H9 (cell line): ENCODE data around the gene PAIP2. TPM values are rescaled to one million over a fixed set of nuclear protein-coding genes. Genes with fewer than 3 reads are reported as not detected.
A peak's percentile ranks its signal among the peaks of the same experiment; 100 is the strongest.

Experiments used
- DNase-seq: peaks from one replicate; pipeline ENCODE4 v3.0.0-alpha.2; 2017
- H2AFZ ChIP-seq: one replicate; pipeline ENCODE4 v1.6.1; 2013; ENCODE audit warnings: mild to moderate bottlenecking, low read length, control low read depth, moderate library complexity
- H2AK5ac ChIP-seq: 2 replicates; pipeline ENCODE4 v1.6.1; 2013; ENCODE audit warnings: low read length, control low read depth, mixed read lengths; ENCODE audit not compliant: insufficient read length
- H2BK120ac ChIP-seq: one replicate; pipeline ENCODE4 v1.6.1; 2013; ENCODE audit warnings: low read depth, mild to moderate bottlenecking, low read length, control low read depth, inconsistent platforms; ENCODE audit not compliant: poor library complexity, severe bottlenecking
- H2BK12ac ChIP-seq: 2 replicates; pipeline ENCODE4 v1.6.1; 2013; ENCODE audit warnings: low read length, control low read depth, mixed read lengths, low read depth; ENCODE audit not compliant: insufficient read length
- H2BK15ac ChIP-seq: 2 replicates; pipeline ENCODE4 v1.6.1; 2013; ENCODE audit warnings: low read depth, low read length, control low read depth
- H2BK20ac ChIP-seq: one replicate; pipeline ENCODE4 v1.6.1; 2013; ENCODE audit warnings: low read depth, mild to moderate bottlenecking, low read length, control low read depth, inconsistent platforms; ENCODE audit not compliant: poor library complexity, severe bottlenecking
- H2BK5ac ChIP-seq: 2 replicates; pipeline ENCODE4 v1.6.1; 2013; ENCODE audit warnings: low read length, control low read depth, mixed read lengths; ENCODE audit not compliant: insufficient read length
- H3K14ac ChIP-seq: 2 replicates; pipeline ENCODE4 v1.6.1; 2013; ENCODE audit warnings: low read length, control low read depth; ENCODE audit not compliant: insufficient read depth
- H3K18ac ChIP-seq: 2 replicates; pipeline ENCODE4 v1.6.1; 2013; ENCODE audit warnings: low read depth, mild to moderate bottlenecking, mixed read lengths, low read length, control low read depth; ENCODE audit not compliant: insufficient read length
- H3K23ac ChIP-seq: 2 replicates; pipeline ENCODE4 v1.6.1; 2013; ENCODE audit warnings: low read length, control low read depth, mixed read lengths, low read depth; ENCODE audit not compliant: insufficient read length
- H3K23me2 ChIP-seq: 2 replicates; pipeline ENCODE4 v1.6.1; 2013; ENCODE audit warnings: low read depth, mild to moderate bottlenecking, mixed read lengths, low read length, control low read depth; ENCODE audit not compliant: insufficient read length, poor library complexity, severe bottlenecking
- H3K27ac ChIP-seq: 2 replicates; pipeline ENCODE4 v1.5.1; 2013; ENCODE audit warnings: low read length, control low read depth, mixed read lengths, low read depth; ENCODE audit not compliant: insufficient read length
- H3K27me3 ChIP-seq: 2 replicates; pipeline ENCODE4 v1.6.1; 2013; ENCODE audit warnings: low read length, control low read depth, inconsistent platforms; ENCODE audit not compliant: insufficient read depth
- H3K4ac ChIP-seq: 2 replicates; pipeline ENCODE4 v1.6.1; 2013; ENCODE audit warnings: low read depth, mild to moderate bottlenecking, control low read depth, inconsistent platforms, low read length, moderate library complexity
- H3K4me1 ChIP-seq: 2 replicates; pipeline ENCODE4 v1.6.1; 2013; ENCODE audit warnings: low read length, control low read depth, inconsistent platforms; ENCODE audit not compliant: insufficient read depth
- H3K4me2 ChIP-seq: 2 replicates; pipeline ENCODE4 v1.6.1; 2013; ENCODE audit warnings: low read length, control low read depth, mixed read lengths; ENCODE audit not compliant: insufficient read length, insufficient read depth
- H3K56ac ChIP-seq: 2 replicates; pipeline ENCODE4 v1.6.1; 2013; ENCODE audit warnings: low read depth, mild to moderate bottlenecking, mixed read lengths, low read length, control low read depth; ENCODE audit not compliant: insufficient read length
- H3K79me1 ChIP-seq: 2 replicates; pipeline ENCODE4 v1.6.1; 2013; ENCODE audit warnings: low read depth, mild to moderate bottlenecking, moderate library complexity, low read length, control low read depth, inconsistent platforms; ENCODE audit not compliant: insufficient read depth, poor library complexity, severe bottlenecking
- H3K79me2 ChIP-seq: 2 replicates; pipeline ENCODE4 v1.6.1; 2013; ENCODE audit warnings: low read length, control low read depth, inconsistent platforms; ENCODE audit not compliant: insufficient read depth
- H3K9ac ChIP-seq: 2 replicates; pipeline ENCODE4 v1.6.1; 2013; ENCODE audit warnings: low read length, control low read depth, mixed read lengths; ENCODE audit not compliant: insufficient read length; ENCODE audit errors: extremely low read depth
- H3K9me3 ChIP-seq: one replicate; pipeline ENCODE4 v1.6.1; 2013; ENCODE audit warnings: low read depth, low read length, inconsistent platforms; ENCODE audit not compliant: control insufficient read depth
- H3T11ph ChIP-seq: one replicate; pipeline ENCODE4 v1.6.1; 2013; ENCODE audit warnings: mild to moderate bottlenecking, low read length, control low read depth, inconsistent platforms
- H4K20me1 ChIP-seq: one replicate; pipeline ENCODE4 v1.6.1; 2013; ENCODE audit not compliant: control insufficient read depth, insufficient read length, insufficient read depth
- H4K5ac ChIP-seq: 2 replicates; pipeline ENCODE4 v1.6.1; 2013; ENCODE audit warnings: low read depth, mild to moderate bottlenecking, mixed read lengths, low read length, control low read depth; ENCODE audit not compliant: insufficient read length
- H4K8ac ChIP-seq: replicated peaks from 2 replicates; pipeline ENCODE4 v1.6.1; 2013; ENCODE audit warnings: low read length, control low read depth, mixed read lengths, low read depth; ENCODE audit not compliant: insufficient read length
- H4K91ac ChIP-seq: 2 replicates; pipeline ENCODE4 v1.6.1; 2013; ENCODE audit warnings: low read depth, mild to moderate bottlenecking, moderate library complexity, mixed read lengths, low read length, control low read depth; ENCODE audit not compliant: insufficient read length
- H3K27ac Mint-ChIP-seq, 3 experiments: 2 replicates in 2 of 3; 3 replicates in 1 of 3; pipeline ENCODE4 v1.8.0; 2020 to 2021; ENCODE audit warnings: mixed read lengths in 3 of 3, mild to moderate bottlenecking in 1 of 3, moderate library complexity in 1 of 3
- H3K27me3 Mint-ChIP-seq: 2 replicates; pipeline ENCODE4 v1.8.0; 2021; ENCODE audit warnings: low read depth, mild to moderate bottlenecking, moderate library complexity, mixed read lengths
- H3K36me3 Mint-ChIP-seq, 3 experiments: 2 replicates in 2 of 3; 3 replicates in 1 of 3; pipeline ENCODE4 v1.8.0; 2020 to 2021; ENCODE audit warnings: low read depth in 3 of 3, mixed read lengths in 3 of 3; ENCODE audit not compliant: insufficient read depth in 1 of 3
- H3K4me1 Mint-ChIP-seq, 2 experiments: 2 replicates each; pipeline ENCODE4 v1.8.0; 2020; ENCODE audit warnings: mixed read lengths in 2 of 2
- H3K4me3 Mint-ChIP-seq, 2 experiments: 2 replicates in 1 of 2; 3 replicates in 1 of 2; pipeline ENCODE4 v1.8.0; 2020 to 2021; ENCODE audit warnings: mild to moderate bottlenecking in 2 of 2, mixed read lengths in 2 of 2, moderate library complexity in 1 of 2
- H3K9me3 Mint-ChIP-seq, 2 experiments: 2 replicates in 1 of 2; 3 replicates in 1 of 2; pipeline ENCODE4 v1.8.0; 2020; ENCODE audit warnings: mild to moderate bottlenecking in 2 of 2, mixed read lengths in 2 of 2, moderate library complexity in 1 of 2
- WGBS: extraction: QIAGEN DNeasy Blood & Tissue Kit; methylation state at CpG from one replicate; pipeline ENCODE4 v1.1.7; 2013; ENCODE audit warnings: missing lambda C conversion rate, low lambda C conversion rate, mixed read lengths; ENCODE audit not compliant: insufficient read length; ENCODE audit errors: extremely low coverage; 5-methylcytosine and 5-hydroxymethylcytosine counted together
- total RNA-seq: library from RNA; stranded (reverse); gene quantifications from 2 replicates; pipeline ENCODE4 v1.2.1, GENCODE V29; 2021
- TF ChIP-seq, protein P1 (sequence below): fragments of 200-600 bp; sonication (generic); conservative IDR thresholded peaks from 3 replicates; pipeline ENCODE4 v1.8.0; 2021; ENCODE audit warnings: antibody characterized with exemption, mild to moderate bottlenecking

Gene PAIP2
- total RNA-seq, 1 experiment from 2014 or later = 121 TPM

DNA sequence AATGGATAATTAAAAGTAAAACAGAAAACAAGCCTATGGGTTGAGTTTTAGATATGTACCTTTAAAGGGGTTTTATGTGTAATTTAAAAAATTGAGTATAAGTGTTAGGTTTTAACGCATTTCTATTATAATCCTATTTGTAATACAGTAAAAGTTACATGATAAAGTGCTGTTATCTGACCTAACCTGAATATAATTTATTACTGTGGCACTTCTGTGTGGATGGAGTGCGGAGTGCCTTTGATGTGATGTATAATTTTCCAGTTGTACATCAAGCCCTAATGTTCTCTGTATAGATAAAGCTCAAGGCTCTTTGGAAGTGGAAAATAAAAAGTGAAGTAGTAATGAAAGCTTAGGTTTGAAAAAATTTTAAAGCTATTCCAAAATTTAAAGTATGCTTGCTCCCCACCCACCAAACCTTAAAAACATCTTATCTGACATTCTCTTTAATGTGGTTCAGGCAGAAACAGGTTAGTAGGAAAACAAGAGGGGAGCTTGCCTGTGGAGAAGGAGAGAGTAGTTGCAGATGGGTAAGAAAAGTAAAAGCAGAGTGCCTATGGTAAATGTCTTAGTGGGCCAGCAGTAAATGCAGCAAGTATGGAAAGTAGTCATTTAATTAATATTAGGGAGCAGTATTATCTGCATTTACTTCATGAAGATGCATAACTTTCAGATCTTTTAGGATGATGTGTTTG lies 44.1 kb upstream of the PAIP2 start:
- Mint-ChIP-seq H3K36me3 (peaks cover 21 to 35% (median 31%) of the 10 kb centered on the region in 3 experiments), H3K9me3 (peaks cover 3% of the 10 kb centered on the region in 2 experiments; a peak in 1 of 5 replicates), H3K4me1 (peaks cover 49 to 63% of the 10 kb centered on the region in 2 experiments), H3K4me3 (peak overlapping the region in 1 of 2 experiments; percentile 30; a peak in 1 of 5 replicates), H3K27ac (peak overlapping the region in 1 of 3 experiments; percentile 28; a peak in 2 of 7 replicates), H3K27me3 (no peaks in the 10 kb centered on the region)
- no CpG with 5 or more reads among the region's 2 CpGs for WGBS
- no peak overlapping the region for H2BK5ac ChIP-seq
- H3T11ph ChIP-seq = no peak overlapping the region
- no peak overlapping the region for H2AFZ ChIP-seq
- H3K79me2 ChIP-seq = peaks cover 81% of the 10 kb centered on the region
- peak overlapping the region; percentile 28 for H3K9ac ChIP-seq
- no peaks in the 10 kb centered on the region for H3K23me2 ChIP-seq
- no peaks in the 10 kb centered on the region for H3K27me3 ChIP-seq
- H3K18ac ChIP-seq = no peak overlapping the region
- no peak overlapping the region for H2BK20ac ChIP-seq
- TF ChIP-seq, protein P1, sequence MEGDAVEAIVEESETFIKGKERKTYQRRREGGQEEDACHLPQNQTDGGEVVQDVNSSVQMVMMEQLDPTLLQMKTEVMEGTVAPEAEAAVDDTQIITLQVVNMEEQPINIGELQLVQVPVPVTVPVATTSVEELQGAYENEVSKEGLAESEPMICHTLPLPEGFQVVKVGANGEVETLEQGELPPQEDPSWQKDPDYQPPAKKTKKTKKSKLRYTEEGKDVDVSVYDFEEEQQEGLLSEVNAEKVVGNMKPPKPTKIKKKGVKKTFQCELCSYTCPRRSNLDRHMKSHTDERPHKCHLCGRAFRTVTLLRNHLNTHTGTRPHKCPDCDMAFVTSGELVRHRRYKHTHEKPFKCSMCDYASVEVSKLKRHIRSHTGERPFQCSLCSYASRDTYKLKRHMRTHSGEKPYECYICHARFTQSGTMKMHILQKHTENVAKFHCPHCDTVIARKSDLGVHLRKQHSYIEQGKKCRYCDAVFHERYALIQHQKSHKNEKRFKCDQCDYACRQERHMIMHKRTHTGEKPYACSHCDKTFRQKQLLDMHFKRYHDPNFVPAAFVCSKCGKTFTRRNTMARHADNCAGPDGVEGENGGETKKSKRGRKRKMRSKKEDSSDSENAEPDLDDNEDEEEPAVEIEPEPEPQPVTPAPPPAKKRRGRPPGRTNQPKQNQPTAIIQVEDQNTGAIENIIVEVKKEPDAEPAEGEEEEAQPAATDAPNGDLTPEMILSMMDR = no peak
- H4K8ac ChIP-seq = no peak overlapping the region
- H2BK12ac ChIP-seq = no peak overlapping the region
- no peaks in the 10 kb centered on the region for H3K79me1 ChIP-seq
- H3K4me1 ChIP-seq = no peaks in the 10 kb centered on the region; the same call in 1 of the 2 replicates
- H2AK5ac ChIP-seq = no peak overlapping the region
- peak overlapping the region; percentile 20 for H3K4me2 ChIP-seq
- no peak overlapping the region for H4K91ac ChIP-seq
- H2BK15ac ChIP-seq = no peak overlapping the region
- no peak overlapping the region for H3K14ac ChIP-seq
- H3K9me3 ChIP-seq = no peaks in the 10 kb centered on the region
- H3K23ac ChIP-seq = no peak overlapping the region
- no peak overlapping the region for H3K27ac ChIP-seq
- DNase-seq = no peak
- no peak overlapping the region for H2BK120ac ChIP-seq
- H4K20me1 ChIP-seq = no peaks in the 10 kb centered on the region
- no peak overlapping the region for H4K5ac ChIP-seq
- H3K56ac ChIP-seq = no peak overlapping the region
- H3K4ac ChIP-seq = no peak overlapping the region
